HG02981 (cell line): ENCODE data around the gene TTLL1.
A peak's percentile ranks its signal among the peaks of the same experiment; 100 is the strongest.

Experiments used
- ATAC-seq: cut with Tn5 transposase; IDR thresholded peaks from one replicate; pipeline ENCODE4 v1.9.1; 2021; ENCODE audit warnings: mild to moderate bottlenecking, moderate library complexity; ENCODE audit not compliant: unreplicated experiment

Gene TTLL1

DNA sequence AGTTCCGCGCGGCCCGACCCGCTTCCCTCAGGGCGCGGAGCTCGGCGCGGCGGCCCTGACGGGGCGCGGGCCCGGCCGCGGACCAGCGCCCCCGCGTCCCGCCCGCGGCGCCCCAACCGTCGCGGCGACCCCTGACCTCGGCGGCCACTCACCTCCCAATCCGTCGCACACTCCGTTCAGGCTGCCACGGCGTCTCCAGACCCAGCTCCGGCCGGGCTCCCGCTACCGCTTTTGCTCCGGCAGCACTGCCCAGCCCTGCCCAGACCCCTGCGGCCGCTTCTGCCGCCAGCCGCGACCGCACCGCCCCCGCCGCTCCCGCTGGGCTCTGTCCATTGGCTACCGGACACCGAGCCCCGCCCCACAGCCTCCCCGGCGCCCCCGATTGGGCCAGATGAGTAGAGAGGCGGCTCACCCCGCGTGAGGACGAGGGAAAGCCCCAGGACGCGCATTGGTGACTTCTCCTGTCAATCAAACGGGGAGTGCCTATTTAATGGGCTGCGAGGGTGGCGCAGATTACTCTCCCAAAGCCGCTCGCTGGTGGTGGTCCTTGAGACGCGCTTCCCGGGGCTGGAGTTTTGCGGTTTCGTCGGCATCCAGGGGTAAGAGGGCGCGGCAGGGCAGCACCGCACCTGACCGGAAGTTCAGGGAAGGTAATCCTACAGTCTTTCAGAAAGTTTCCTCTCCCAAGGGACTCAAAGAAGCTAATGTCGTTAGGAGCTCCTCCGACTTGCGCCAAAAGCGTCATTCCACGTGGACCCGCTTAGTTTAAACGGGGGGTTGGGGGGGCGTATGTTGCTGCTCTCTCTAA lies 74.1 kb downstream of the TTLL1 start, which contains the start of gene PACSIN2:
TSS of gene PACSIN2 (minus strand) at position 281 of the 808 bp plus-strand sequence. CDS start 103,069 bp downstream, outside the sequence.
- peak; percentile 90 for ATAC-seq

DNA sequence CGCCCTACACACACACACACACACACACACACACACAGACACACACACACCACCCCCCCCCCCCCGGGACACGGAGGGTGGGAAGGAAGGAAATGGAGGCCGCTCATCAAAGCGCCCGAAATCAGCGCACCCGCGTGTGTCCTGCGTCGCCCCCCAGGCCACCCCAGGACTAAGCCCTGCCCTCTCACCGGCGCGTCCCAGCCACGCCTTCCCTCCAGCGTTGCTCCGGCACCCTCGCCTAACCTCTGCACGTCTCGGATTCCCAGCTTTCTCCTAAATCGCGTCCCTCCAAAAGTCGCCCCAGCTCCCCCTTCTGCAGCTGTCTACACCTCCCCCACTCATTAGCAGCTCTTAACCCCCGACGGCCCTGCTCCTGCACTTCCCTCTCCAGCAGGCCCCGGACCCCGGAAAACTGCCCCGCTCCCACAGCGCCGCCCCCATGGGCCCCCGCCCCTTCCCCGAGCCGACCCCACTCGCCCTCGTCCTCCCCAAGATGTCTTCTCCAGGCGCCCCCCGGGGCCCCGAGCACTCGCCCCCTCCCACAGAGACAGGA lies 74.8 kb downstream of the TTLL1 start:
- peak; percentile 11 for ATAC-seq

- no peak for ATAC-seq
Observed at GRCh38 chr22:43013355-43014315, 75.6 kb downstream of the TTLL1 start.

GRCh38 chr22:43012390-43012789 lies 76.8 kb downstream of the TTLL1 start:
- no peak for ATAC-seq

GRCh38 chr22:43011079-43011478 lies 78.1 kb downstream of the TTLL1 start:
- ATAC-seq = no peak

DNA sequence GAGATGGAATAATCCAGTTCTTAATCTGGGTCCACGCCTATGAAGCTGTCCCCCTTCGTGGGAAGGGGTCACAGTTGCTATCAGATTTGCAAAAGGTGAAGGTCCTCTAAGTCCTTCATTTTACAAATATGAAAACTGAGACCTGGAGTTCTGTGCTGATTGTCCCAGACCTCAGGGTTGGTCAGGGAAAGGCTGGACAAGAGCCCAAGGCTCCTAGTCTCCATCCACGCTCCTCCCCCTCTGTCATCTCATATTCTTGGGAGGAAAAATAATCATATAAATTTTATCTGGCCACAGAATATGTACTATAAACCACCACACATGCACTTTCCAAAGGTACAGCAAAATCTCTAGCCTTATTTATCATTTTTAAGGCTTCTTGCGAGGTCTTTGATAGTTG lies 79.7 kb downstream of the TTLL1 start:
- ATAC-seq = no peak

DNA sequence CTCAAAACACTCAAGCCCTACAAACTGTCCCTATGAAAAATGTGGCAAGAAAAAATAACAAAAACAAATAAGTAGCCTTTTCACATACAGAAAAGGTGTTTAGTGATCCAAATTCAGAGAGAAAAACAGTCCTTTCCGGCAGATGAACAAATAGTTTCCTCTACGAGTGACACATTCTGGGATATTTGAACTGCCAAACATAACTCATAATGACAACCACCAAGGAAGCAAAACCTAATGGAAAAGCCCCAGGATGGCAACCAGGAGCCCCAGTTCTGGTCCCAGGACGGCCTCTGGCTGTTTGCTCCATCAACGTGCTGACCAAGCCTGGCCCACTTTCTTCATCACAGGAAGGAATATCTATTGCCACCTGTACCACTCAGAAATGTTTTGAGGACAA lies 80.3 kb downstream of the TTLL1 start:
- no peak for ATAC-seq

DNA sequence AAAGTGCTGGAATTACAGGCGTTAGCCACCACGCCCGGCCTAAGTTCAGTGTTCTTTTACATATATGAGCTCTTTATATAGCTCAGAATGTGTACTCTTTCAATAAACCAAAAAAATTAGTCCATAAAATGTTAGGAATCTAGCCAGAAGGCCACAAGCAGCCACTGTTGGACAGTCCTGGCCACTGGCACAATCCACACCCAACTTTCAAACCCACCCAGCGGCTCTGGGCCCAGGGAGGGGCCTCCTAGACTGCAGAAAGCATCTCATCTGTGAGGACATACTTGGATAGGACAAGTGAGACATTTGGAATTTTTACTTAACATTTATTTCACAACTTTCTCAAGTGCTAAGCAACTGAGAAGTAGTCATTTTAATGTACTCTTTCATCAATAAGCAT lies 80.7 kb downstream of the TTLL1 start:
- ATAC-seq = no peak

DNA sequence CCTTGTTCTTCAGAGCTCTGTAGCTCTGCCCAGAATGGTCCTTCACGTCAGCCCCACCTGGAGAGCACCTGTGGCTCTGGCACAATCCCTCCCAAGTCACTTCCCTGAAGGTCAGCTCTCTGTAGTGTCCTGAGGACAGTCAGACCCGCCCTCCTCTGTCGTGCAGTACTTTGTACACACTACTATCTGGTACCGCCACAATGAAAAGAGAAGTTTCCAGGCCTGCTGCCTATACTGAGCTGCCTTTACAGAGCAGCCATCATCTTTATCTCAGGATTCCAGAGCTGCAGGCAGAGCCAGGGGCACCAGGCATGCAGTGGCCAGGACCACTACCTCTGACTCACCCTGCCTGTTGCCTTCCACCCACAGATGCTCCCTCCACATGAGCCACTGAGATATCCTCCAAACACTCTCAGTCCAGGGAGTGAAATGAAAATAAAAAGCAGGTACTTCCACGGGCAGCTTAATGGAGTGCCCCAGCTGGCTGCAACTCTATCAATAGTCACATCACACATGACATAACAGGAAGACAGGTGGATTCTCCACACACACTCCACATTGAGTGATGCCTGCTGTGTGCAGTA lies 81.6 kb downstream of the TTLL1 start:
- ATAC-seq = no peak

GRCh38 chr22:43006753-43007152 lies 82.4 kb downstream of the TTLL1 start:
- ATAC-seq = no peak

GRCh38 chr22:43006016-43006505 lies 83.1 kb downstream of the TTLL1 start:
- ATAC-seq = no peak

- ATAC-seq = no peak
Observed at GRCh38 chr22:43005106-43005505, 84.1 kb downstream of the TTLL1 start.

- no peak for ATAC-seq
Observed at GRCh38 chr22:43004362-43005035, 84.7 kb downstream of the TTLL1 start.

GRCh38 chr22:43002202-43002586 lies 87.0 kb downstream of the TTLL1 start:
- no peak for ATAC-seq

- no peak for ATAC-seq
Observed at GRCh38 chr22:43001271-43002201, 87.7 kb downstream of the TTLL1 start.

- ATAC-seq = no peak
Observed at GRCh38 chr22:43000441-43001175, 88.6 kb downstream of the TTLL1 start.

DNA sequence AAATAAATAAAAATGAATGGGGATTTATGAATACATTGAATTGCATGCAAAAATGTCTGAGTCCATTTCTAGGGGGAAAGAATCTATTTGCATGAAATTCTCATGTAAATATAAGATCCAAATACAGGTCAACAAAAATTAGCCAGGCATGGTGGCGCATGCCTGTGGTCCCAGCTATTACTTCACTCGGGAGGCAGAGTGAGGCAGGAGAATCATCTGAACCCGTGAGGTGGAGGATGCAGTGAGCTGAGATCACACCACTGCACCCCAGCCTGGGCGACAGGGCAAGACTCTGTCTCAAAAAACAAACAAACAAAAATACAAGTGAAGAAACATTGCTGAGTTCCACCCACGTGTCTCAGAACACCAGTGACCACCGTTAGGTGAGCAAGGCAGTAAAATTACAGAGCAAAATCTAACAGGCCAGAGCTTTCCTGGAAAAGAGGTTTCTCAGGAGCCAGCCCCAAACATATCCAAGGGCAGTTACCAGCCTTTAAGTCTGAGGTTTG lies 91.6 kb downstream of the TTLL1 start:
- no peak for ATAC-seq

DNA sequence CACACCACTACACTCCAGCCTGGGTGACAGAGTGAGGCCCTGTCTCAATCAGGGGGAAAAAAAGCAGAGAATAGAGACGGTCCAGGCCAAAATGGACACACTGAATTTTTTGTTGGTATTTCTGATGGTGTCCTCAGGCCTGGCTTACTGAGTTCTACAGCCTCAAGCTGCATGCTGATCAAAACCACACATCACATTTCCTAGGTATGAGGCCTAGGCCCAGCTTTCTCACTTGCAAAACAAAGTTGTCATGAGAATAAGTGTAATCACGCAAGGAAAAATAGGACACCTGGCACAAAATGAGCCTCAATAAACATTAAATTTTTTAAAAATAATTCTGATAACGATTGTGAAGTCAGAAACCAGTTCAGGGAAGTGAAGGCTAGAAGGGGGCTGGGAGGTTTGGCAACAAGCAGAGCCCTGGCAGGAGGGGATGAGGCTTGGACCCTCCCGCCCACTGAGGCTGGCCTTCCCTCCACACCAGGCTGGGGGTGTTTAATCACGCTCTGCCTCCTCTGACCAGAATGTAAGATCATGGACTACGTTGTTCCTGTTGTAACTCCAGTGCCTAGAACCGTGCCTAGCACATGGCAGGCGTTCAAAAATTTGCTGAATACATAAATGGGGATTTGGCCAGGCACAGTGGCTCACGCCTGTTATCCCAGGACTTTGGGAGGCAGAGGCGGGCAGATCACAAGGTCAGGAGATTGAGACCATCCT lies 92.4 kb downstream of the TTLL1 start:
- ATAC-seq = no peak
